GM12878 (cell line): Measurements from ENCODE around the gene CNNM3. TPM values are rescaled to one million over a fixed set of nuclear protein-coding genes. Genes with fewer than 3 reads are reported as not detected.
A peak's percentile ranks its signal among the peaks of the same experiment; 100 is the strongest.

ENCODE experiments used
- ATAC-seq: fragments of 200-7000 bp; cut with Tn5 transposase; 3 replicates; pipeline ENCODE4 v1.9.1; 2020; ENCODE audit warnings: mild to moderate bottlenecking, moderate library complexity
- BruUV-seq: library from RNA; stranded (reverse); fragments of 400-500 nt; replicated peaks from 2 replicates; lab custom pipeline; 2021; lab: Mats Ljungman, UMichigan
- CTCF ChIA-PET: fragments of 300-600 bp; sonication (Branson Sonifier 250); formaldehyde crosslinking; extraction: SDS; loops from one replicate; lab custom pipeline; 2021; ENCODE audit warnings: inconsistent platforms; lab: Yijun Ruan, JAX
- POLR2A ChIA-PET: fragments of 350-600 bp; formaldehyde crosslinking; extraction: SDS; loops from one replicate; lab custom pipeline; 2021; ENCODE audit warnings: inconsistent platforms; lab: Charles Lee
- RAD21 ChIA-PET: fragments of 300-600 bp; sonication (Branson Sonifier 250); formaldehyde crosslinking; loops from one replicate; lab custom pipeline; 2023; ENCODE audit warnings: antibody characterized with exemption; ENCODE audit not compliant: unreplicated experiment; lab: Charles Lee
- SMC1A ChIA-PET: fragments of 300-600 bp; sonication (Branson Sonifier 250); formaldehyde crosslinking; loops from one replicate; lab custom pipeline; 2023; ENCODE audit not compliant: unreplicated experiment, uncharacterized antibody; lab: Charles Lee
- DNase-seq: peaks from one replicate; pipeline ENCODE4 v3.0.0-alpha.2; 2011; ENCODE audit warnings: low read depth, low spot score
- FAIRE-seq: peaks from 3 replicates; lab custom pipeline; 2011; peaks lifted over from hg19 to GRCh38; lab: Jason Lieb, UNC
- H2AFZ ChIP-seq: 2 replicates; pipeline ENCODE4 v1.6.0; 2011; ENCODE audit warnings: low read depth, low read length, control low read depth; ENCODE audit not compliant: control insufficient read depth
- H3K27ac ChIP-seq: 2 replicates; pipeline ENCODE4 v1.5.1; 2011; ENCODE audit warnings: control low read depth; ENCODE audit not compliant: control insufficient read depth, insufficient read depth
- H3K27me3 ChIP-seq, 2 experiments: replicated peaks in 1 of 2; 2 replicates each; pipeline versions ENCODE4 v1.6.0 to v1.6.1; 2011; ENCODE audit warnings: low read length in 1 of 2; ENCODE audit not compliant: control insufficient read depth in 2 of 2, insufficient read depth in 2 of 2
- H3K36me3 ChIP-seq, 2 experiments: 2 replicates each; pipeline ENCODE4 v1.5.1; 2011; ENCODE audit warnings: low read length in 1 of 2; ENCODE audit not compliant: control insufficient read depth in 2 of 2, insufficient read depth in 2 of 2
- H3K4me1 ChIP-seq: 2 replicates; pipeline ENCODE4 v1.6.1; 2011; ENCODE audit warnings: mild to moderate bottlenecking, low read length, moderate library complexity, mixed read lengths; ENCODE audit not compliant: control insufficient read depth, insufficient read depth
- H3K4me2 ChIP-seq: 2 replicates; pipeline ENCODE4 v1.6.0; 2011; ENCODE audit warnings: control low read depth; ENCODE audit not compliant: control insufficient read depth, insufficient read depth
- H3K4me3 ChIP-seq: fragments of 200-600 bp; sonication (generic); 2 replicates; pipeline ENCODE4 v1.5.1; 2016
- H3K79me2 ChIP-seq: 2 replicates; pipeline ENCODE4 v1.6.0; 2011; ENCODE audit warnings: low read length; ENCODE audit not compliant: control insufficient read depth, insufficient read depth
- H3K9ac ChIP-seq: 2 replicates; pipeline ENCODE4 v1.8.0; 2011; ENCODE audit warnings: low read length, control low read depth, mixed read lengths; ENCODE audit not compliant: control insufficient read depth, insufficient read depth
- H3K9me3 ChIP-seq: replicated peaks from 3 replicates; pipeline ENCODE4 v1.5.1; 2011; ENCODE audit warnings: mild to moderate bottlenecking, low read length; ENCODE audit not compliant: control insufficient read depth, insufficient read depth
- H4K20me1 ChIP-seq: 2 replicates; pipeline ENCODE4 v1.6.0; 2011; ENCODE audit not compliant: control insufficient read depth, insufficient read depth
- CBFB ChIP-seq: IDR thresholded peaks from 2 replicates; pipeline ENCODE4 v1.6.1; 2016; ENCODE audit warnings: antibody characterized with exemption, low read depth
- EGR1 ChIP-seq, 2 experiments: IDR thresholded peaks; 1 replicate in 1 of 2; 2 replicates in 1 of 2; pipeline ENCODE4 v1.6.1; 2011 to 2012; ENCODE audit warnings: low read depth in 2 of 2, low read length in 2 of 2, borderline replicate concordance in 1 of 2, mild to moderate bottlenecking in 1 of 2, moderate library complexity in 1 of 2
- NFXL1 ChIP-seq: fragments of 450-650 bp; IDR thresholded peaks from 2 replicates; pipeline ENCODE4 v1.6.1; 2017; ENCODE audit warnings: antibody characterized with exemption, mild to moderate bottlenecking, borderline replicate concordance
- REST ChIP-seq: IDR thresholded peaks from 2 replicates; pipeline ENCODE4 v1.6.1; 2012; ENCODE audit warnings: mild to moderate bottlenecking, low read depth, low read length
- SIN3A ChIP-seq: IDR thresholded peaks from 2 replicates; pipeline ENCODE4 v1.6.1; 2012; ENCODE audit warnings: low read depth, low read length, improper control_type of control experiment
- ZNF24 ChIP-seq: fragments of 450-650 bp; IDR thresholded peaks from 2 replicates; pipeline ENCODE4 v1.6.1; 2017; ENCODE audit warnings: antibody characterized with exemption, mild to moderate bottlenecking
- WGBS: methylation state at CpG from one replicate; pipeline ENCODE4 v1.1.6; 2016; ENCODE audit warnings: low lambda C conversion rate; ENCODE audit not compliant: insufficient replicate concordance, insufficient coverage; ENCODE audit errors: missing lambda C conversion rate; 5-methylcytosine and 5-hydroxymethylcytosine counted together
- in situ Hi-C: fragments of 300-500 bp; cut with MboI; formaldehyde crosslinking; loops from 9 replicates; pipeline ENCODE4 v1.14.3; 2018; ENCODE audit warnings: mixed read lengths
- intact Hi-C: fragments of 100-400 bp; cut with micrococcal nuclease; formaldehyde crosslinking; loops from one replicate; pipeline ENCODE4 v1.14.2; 2022; ENCODE audit not compliant: unreplicated experiment
- polyA plus RNA-seq, 11 experiments: library from polyadenylated mRNA; depleted of rRNA in 4 of 11; unstranded in 6 of 11; stranded (reverse) in 5 of 11; fragments of >200 nt; fragmentation: Nextera tagmentation in 4 of 11; fragmentation: Illumina TruSeq in 1 of 11; extraction: Ambion mirVana in 4 of 11; extraction: Trizol in 1 of 11; gene quantifications; 1 replicate in 1 of 11; 2 replicates in 10 of 11; pipeline versions ENCODE4 v1.2.1 to v1.2.3, GENCODE V29; 2011 to 2016; ENCODE audit warnings: inconsistent platforms in 2 of 11, missing spikeins in 2 of 11, low read depth in 1 of 11
- total RNA-seq, 4 experiments: library from RNA; depleted of rRNA in 3 of 4; stranded (reverse); fragments of >200 nt in 3 of 4; fragmentation: Illumina TruSeq in 1 of 4; extraction: Trizol in 1 of 4; gene quantifications; 2 replicates each; pipeline versions ENCODE4 v1.2.1 to v1.2.3, GENCODE V29; 2013 to 2021
- TF ChIP-seq, protein P1 (sequence below): fragments of 450-650 bp; IDR thresholded peaks from 2 replicates; pipeline ENCODE4 v1.6.1; 2016; ENCODE audit warnings: mild to moderate bottlenecking, moderate library complexity, borderline replicate concordance
- TF ChIP-seq, protein P2 (sequence below): fragments of 150-350 bp; IDR thresholded peaks from 2 replicates; pipeline ENCODE4 v1.6.1; 2014; ENCODE audit warnings: mild to moderate bottlenecking, low read depth, low read length
- TF ChIP-seq, protein P3 (sequence below): fragments of 450-650 bp; formaldehyde crosslinking; IDR thresholded peaks from 2 replicates; pipeline ENCODE4 v1.5.0; 2022; ENCODE audit warnings: mild to moderate bottlenecking, missing genetic modification characterization

Gene CNNM3
- total and polyA plus RNA-seq, 10 of the 15 experiments (the other 5 are each of a cell fraction or from before 2014, with no cell fraction given), result 0.72 to 14.3 (median 4.0) TPM

DNA sequence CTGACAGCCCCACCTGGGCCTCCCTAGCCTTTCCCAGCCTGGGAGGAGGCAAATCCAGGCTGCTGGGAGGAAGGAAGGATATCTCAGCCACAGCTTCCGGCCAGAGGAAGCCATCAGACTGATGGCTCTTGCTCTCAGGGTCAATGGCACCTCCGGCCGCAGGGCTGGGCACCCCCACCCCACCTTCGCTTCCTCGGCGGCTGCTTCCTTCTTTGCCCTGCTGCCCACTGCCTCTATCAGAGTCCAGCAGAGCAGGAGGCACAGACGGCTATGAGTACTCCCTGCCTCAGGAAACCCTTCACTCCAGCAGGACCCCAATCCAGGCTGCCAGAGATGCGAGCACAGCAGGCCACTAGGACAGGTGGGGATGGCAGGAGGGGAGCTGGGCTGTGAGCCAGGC lies 50.5 kb downstream of the CNNM3 start:
- BruUV-seq, result no TSS peak
- POLR2A ChIA-PET, result interaction anchor here (3.6 kb wide), 1 partner anchor 9 kb away, joined by 30 read pairs; the partner anchor contains the start of gene ANKRD39
- SMC1A ChIA-PET, result interaction anchor here (2.6 kb wide), 1 partner anchor 9 kb away, joined by 13 read pairs; the partner anchor contains the start of gene ANKRD39
- intact Hi-C loops (loop anchor here (5.0 kb wide), 1 partner anchor 229 kb away; the partner anchor contains the start of gene KANSL3), in situ Hi-C loops (no loop called here)
- ATAC-seq, result no peak
- Histone ChIP-seq H3K36me3 (peaks cover 11 to 23% of the 10 kb centered on the region in 2 experiments; a peak in 3 of 4 replicates), H3K4me3 (peak overlapping the region; percentile 95; the same call in 1 of the 2 replicates), H3K4me1 (peaks cover 14% of the 10 kb centered on the region), H3K4me2 (peak overlapping the region; percentile 90), H3K27ac (peak overlapping the region; percentile 24; the same call in 1 of the 2 replicates), H3K27me3 (no peaks in the 10 kb centered on the region; a peak in 1 of 4 replicates), H4K20me1 (no peaks in the 10 kb centered on the region), H3K9ac (no peak overlapping the region), H3K9me3 (no peaks in the 10 kb centered on the region), H2AFZ (no peak overlapping the region), H3K79me2 (peaks cover 38% of the 10 kb centered on the region)
- FAIRE-seq, result no peak
- no peak for DNase-seq
- 98% methylated on average over 8 of the region's 8 CpGs for WGBS
- CTCF ChIA-PET, result interaction anchor here (1.0 kb wide), 1 partner anchor 9 kb away, joined by 5 read pairs; the partner anchor contains the start of gene ANKRD39
- RAD21 ChIA-PET, result interaction anchor here (1.0 to 3.0 kb wide), 3 partner anchors 8 to 84 kb away, joined by 3 to 39 read pairs (median 12); partner anchors contain the start of gene ANKRD39
- no peak for TF ChIP-seq NFXL1
- no peak for TF ChIP-seq EGR1 (IDR thresholded peaks at IDR 0.05; ENCODE audit: borderline replicate concordance in 1 of 2, low read depth in 2 of 2, low read length in 2 of 2)
- no peak for TF ChIP-seq REST
- TF ChIP-seq, protein P1, sequence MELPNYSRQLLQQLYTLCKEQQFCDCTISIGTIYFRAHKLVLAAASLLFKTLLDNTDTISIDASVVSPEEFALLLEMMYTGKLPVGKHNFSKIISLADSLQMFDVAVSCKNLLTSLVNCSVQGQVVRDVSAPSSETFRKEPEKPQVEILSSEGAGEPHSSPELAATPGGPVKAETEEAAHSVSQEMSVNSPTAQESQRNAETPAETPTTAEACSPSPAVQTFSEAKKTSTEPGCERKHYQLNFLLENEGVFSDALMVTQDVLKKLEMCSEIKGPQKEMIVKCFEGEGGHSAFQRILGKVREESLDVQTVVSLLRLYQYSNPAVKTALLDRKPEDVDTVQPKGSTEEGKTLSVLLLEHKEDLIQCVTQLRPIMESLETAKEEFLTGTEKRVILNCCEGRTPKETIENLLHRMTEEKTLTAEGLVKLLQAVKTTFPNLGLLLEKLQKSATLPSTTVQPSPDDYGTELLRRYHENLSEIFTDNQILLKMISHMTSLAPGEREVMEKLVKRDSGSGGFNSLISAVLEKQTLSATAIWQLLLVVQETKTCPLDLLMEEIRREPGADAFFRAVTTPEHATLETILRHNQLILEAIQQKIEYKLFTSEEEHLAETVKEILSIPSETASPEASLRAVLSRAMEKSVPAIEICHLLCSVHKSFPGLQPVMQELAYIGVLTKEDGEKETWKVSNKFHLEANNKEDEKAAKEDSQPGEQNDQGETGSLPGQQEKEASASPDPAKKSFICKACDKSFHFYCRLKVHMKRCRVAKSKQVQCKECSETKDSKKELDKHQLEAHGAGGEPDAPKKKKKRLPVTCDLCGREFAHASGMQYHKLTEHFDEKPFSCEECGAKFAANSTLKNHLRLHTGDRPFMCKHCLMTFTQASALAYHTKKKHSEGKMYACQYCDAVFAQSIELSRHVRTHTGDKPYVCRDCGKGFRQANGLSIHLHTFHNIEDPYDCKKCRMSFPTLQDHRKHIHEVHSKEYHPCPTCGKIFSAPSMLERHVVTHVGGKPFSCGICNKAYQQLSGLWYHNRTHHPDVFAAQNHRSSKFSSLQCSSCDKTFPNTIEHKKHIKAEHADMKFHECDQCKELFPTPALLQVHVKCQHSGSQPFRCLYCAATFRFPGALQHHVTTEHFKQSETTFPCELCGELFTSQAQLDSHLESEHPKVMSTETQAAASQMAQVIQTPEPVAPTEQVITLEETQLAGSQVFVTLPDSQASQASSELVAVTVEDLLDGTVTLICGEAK, result no peak
- TF ChIP-seq, protein P2, sequence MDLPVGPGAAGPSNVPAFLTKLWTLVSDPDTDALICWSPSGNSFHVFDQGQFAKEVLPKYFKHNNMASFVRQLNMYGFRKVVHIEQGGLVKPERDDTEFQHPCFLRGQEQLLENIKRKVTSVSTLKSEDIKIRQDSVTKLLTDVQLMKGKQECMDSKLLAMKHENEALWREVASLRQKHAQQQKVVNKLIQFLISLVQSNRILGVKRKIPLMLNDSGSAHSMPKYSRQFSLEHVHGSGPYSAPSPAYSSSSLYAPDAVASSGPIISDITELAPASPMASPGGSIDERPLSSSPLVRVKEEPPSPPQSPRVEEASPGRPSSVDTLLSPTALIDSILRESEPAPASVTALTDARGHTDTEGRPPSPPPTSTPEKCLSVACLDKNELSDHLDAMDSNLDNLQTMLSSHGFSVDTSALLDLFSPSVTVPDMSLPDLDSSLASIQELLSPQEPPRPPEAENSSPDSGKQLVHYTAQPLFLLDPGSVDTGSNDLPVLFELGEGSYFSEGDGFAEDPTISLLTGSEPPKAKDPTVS, result no peak
- TF ChIP-seq, protein P3, sequence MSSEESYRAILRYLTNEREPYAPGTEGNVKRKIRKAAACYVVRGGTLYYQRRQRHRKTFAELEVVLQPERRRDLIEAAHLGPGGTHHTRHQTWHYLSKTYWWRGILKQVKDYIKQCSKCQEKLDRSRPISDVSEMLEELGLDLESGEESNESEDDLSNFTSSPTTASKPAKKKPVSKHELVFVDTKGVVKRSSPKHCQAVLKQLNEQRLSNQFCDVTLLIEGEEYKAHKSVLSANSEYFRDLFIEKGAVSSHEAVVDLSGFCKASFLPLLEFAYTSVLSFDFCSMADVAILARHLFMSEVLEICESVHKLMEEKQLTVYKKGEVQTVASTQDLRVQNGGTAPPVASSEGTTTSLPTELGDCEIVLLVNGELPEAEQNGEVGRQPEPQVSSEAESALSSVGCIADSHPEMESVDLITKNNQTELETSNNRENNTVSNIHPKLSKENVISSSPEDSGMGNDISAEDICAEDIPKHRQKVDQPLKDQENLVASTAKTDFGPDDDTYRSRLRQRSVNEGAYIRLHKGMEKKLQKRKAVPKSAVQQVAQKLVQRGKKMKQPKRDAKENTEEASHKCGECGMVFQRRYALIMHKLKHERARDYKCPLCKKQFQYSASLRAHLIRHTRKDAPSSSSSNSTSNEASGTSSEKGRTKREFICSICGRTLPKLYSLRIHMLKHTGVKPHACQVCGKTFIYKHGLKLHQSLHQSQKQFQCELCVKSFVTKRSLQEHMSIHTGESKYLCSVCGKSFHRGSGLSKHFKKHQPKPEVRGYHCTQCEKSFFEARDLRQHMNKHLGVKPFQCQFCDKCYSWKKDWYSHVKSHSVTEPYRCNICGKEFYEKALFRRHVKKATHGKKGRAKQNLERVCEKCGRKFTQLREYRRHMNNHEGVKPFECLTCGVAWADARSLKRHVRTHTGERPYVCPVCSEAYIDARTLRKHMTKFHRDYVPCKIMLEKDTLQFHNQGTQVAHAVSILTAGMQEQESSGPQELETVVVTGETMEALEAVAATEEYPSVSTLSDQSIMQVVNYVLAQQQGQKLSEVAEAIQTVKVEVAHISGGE, result no peak
- TF ChIP-seq CBFB, result no peak
- TF ChIP-seq ZNF24, result no peak
- TF ChIP-seq SIN3A, result no peak
